CD4-positive, CD25-positive, alpha-beta regulatory T cell (primary cell): ENCODE data around the gene VAV3. TPM values are rescaled to one million over a fixed set of nuclear protein-coding genes. Genes with fewer than 3 reads are reported as not detected.

Experiments
- ATAC-seq, 2 donors: fragments of 150-1000 bp; cut with Tn5 transposase; one replicate each; pipeline ENCODE4 v1.10.0; 2021; ENCODE audit warnings: low read depth in 2 of 2, moderate number of reproducible peaks in 2 of 2, moderate library complexity in 1 of 2
- DNase-seq, 3 donors: peaks; one replicate each; pipeline versions ENCODE4 v3.0.0 to v3.0.0-alpha.2; 2012 to 2022; ENCODE audit warnings: mixed read lengths in 1 of 3
- H3K27ac ChIP-seq: one replicate; pipeline ENCODE4 v1.7.0; 2013; ENCODE audit warnings: mild to moderate bottlenecking, low read length; ENCODE audit not compliant: insufficient read depth, poor library complexity, severe bottlenecking
- H3K27me3 ChIP-seq: one replicate; pipeline ENCODE4 v1.7.0; 2013; ENCODE audit warnings: low read length; ENCODE audit not compliant: control insufficient read depth, insufficient read depth
- H3K36me3 ChIP-seq: one replicate; pipeline ENCODE4 v1.7.0; 2013; ENCODE audit warnings: mild to moderate bottlenecking, low read length, moderate library complexity; ENCODE audit not compliant: control insufficient read depth, insufficient read depth
- H3K4me1 ChIP-seq: 2 replicates; pipeline ENCODE4 v1.7.0; 2013; ENCODE audit warnings: mild to moderate bottlenecking, low read length; ENCODE audit not compliant: insufficient read depth, control insufficient read depth, poor library complexity, severe bottlenecking
- H3K4me3 ChIP-seq: one replicate; pipeline ENCODE4 v1.7.0; 2013; ENCODE audit warnings: low read depth, mild to moderate bottlenecking, low read length, moderate library complexity
- H3K9me3 ChIP-seq, 2 experiments: 1 replicate in 1 of 2; 2 replicates in 1 of 2; pipeline ENCODE4 v1.7.0; 2013; ENCODE audit warnings: low read length in 2 of 2, mild to moderate bottlenecking in 1 of 2, moderate library complexity in 1 of 2; ENCODE audit not compliant: control insufficient read depth in 2 of 2
- H3K27ac Mint-ChIP-seq, 3 donors: one replicate each; pipeline ENCODE4 v1.8.0; 2020 to 2022; ENCODE audit warnings: mild to moderate bottlenecking in 3 of 3, mixed read lengths in 3 of 3, moderate library complexity in 2 of 3
- H3K27me3 Mint-ChIP-seq: one replicate; pipeline ENCODE4 v1.8.0; 2022; ENCODE audit warnings: mild to moderate bottlenecking, mixed read lengths
- H3K36me3 Mint-ChIP-seq: one replicate; pipeline ENCODE4 v1.8.0; 2020; ENCODE audit warnings: mixed read lengths
- H3K4me1 Mint-ChIP-seq, 4 donors: one replicate each; pipeline ENCODE4 v1.8.0; 2020 to 2022; ENCODE audit warnings: mixed read lengths in 4 of 4, mild to moderate bottlenecking in 1 of 4
- H3K4me3 Mint-ChIP-seq, 4 donors: one replicate each; pipeline ENCODE4 v1.8.0; 2020 to 2022; ENCODE audit warnings: mild to moderate bottlenecking in 4 of 4, mixed read lengths in 4 of 4, moderate library complexity in 3 of 4
- H3K9me3 Mint-ChIP-seq, 7 donors: one replicate each; pipeline ENCODE4 v1.8.0; 2020 to 2022; ENCODE audit warnings: mixed read lengths in 7 of 7, mild to moderate bottlenecking in 3 of 7, moderate library complexity in 2 of 7
- polyA plus RNA-seq, 4 donors: library from polyadenylated mRNA; unstranded; fragments of 300-500 nt; fragmentation: Illumina TruSeq; gene quantifications; one replicate each; pipeline ENCODE4 v1.2.3, GENCODE V29; 2021
- total RNA-seq: library from RNA; stranded (reverse); gene quantifications from one replicate; pipeline ENCODE4 v1.2.3, GENCODE V29; 2022

VAV3 gene
- total and polyA plus RNA-seq, 5 donors from 2014 or later: 6.2 to 21.5 (median 11.1) TPM

GRCh38 chr1:107941123-107941522 lies 23.9 kb downstream of the VAV3 start:
- peak overlapping the region in 1 of 4 donors; percentile 84 for H3K4me3 Mint-ChIP-seq
- ATAC-seq (no peak), DNase-seq (no peak)
- Histone ChIP-seq H3K9me3 (no peaks in the 10 kb centered on the region), H3K4me3 (peak overlapping the region; percentile 27), H3K27me3 (no peaks in the 10 kb centered on the region), H3K4me1 (peaks cover 26% of the 10 kb centered on the region), H3K27ac (peak overlapping the region; percentile 65), H3K36me3 (no peaks in the 10 kb centered on the region)
- H3K9me3 Mint-ChIP-seq: no peaks in the 10 kb centered on the region
- H3K4me1 Mint-ChIP-seq: peaks cover 24 to 76% (median 61%) of the 10 kb centered on the region in 4 donors
- peak overlapping the region; percentile 7 to 48 (median 29) for H3K27ac Mint-ChIP-seq
- H3K36me3 Mint-ChIP-seq: peaks cover 3% of the 10 kb centered on the region
- H3K27me3 Mint-ChIP-seq: no peaks in the 10 kb centered on the region

GRCh38 chr1:107940701-107941100 lies 24.3 kb downstream of the VAV3 start:
- Histone ChIP-seq H3K4me3 (peak overlapping the region; percentile 27), H3K27me3 (no peaks in the 10 kb centered on the region), H3K4me1 (peaks cover 28% of the 10 kb centered on the region), H3K9me3 (no peaks in the 10 kb centered on the region), H3K36me3 (no peaks in the 10 kb centered on the region), H3K27ac (peak overlapping the region; percentile 65)
- Mint-ChIP-seq H3K4me3 (peak overlapping the region in 3 of 4 donors; percentile 24 to 69 (median 27)), H3K4me1 (peaks cover 26 to 79% (median 64%) of the 10 kb centered on the region in 4 donors), H3K9me3 (no peaks in the 10 kb centered on the region), H3K27me3 (no peaks in the 10 kb centered on the region), H3K36me3 (peaks cover 3% of the 10 kb centered on the region), H3K27ac (peak overlapping the region; percentile 7 to 48 (median 29))
- ATAC-seq: no peak
- no peak for DNase-seq

- Mint-ChIP-seq H3K27me3 (no peaks in the 10 kb centered on the region), H3K4me3 (peak overlapping the region in 3 of 4 donors; percentile 29 to 69 (median 61)), H3K36me3 (peaks cover 3% of the 10 kb centered on the region), H3K4me1 (peaks cover 32 to 85% (median 70%) of the 10 kb centered on the region in 4 donors), H3K9me3 (no peaks in the 10 kb centered on the region), H3K27ac (peak overlapping the region; percentile 7 to 29 (median 26))
- H3K4me1 ChIP-seq: peaks cover 34% of the 10 kb centered on the region
- no peaks in the 10 kb centered on the region for H3K36me3 ChIP-seq
- DNase-seq (no peak), ATAC-seq (peak in 1 of 2 donors; percentile 19)
- peak overlapping the region; percentile 4 for H3K4me3 ChIP-seq
- no peaks in the 10 kb centered on the region for H3K27me3 ChIP-seq
- peak overlapping the region; percentile 17 for H3K27ac ChIP-seq
- H3K9me3 ChIP-seq: no peaks in the 10 kb centered on the region
These were observed 24.9 kb downstream of the VAV3 start for GRCh38 chr1:107940017-107940577.

GRCh38 chr1:107939256-107939655 lies 25.7 kb downstream of the VAV3 start:
- peak overlapping the region; percentile 17 for H3K27ac ChIP-seq
- peak overlapping the region in 2 of 3 donors; percentile 26 to 29 for H3K27ac Mint-ChIP-seq

GRCh38 chr1:107936498-107937481 lies 28.2 kb downstream of the VAV3 start:
- H3K4me1 ChIP-seq: peaks cover 60% of the 10 kb centered on the region
- Mint-ChIP-seq H3K4me1 (peaks cover 26 to 89% (median 74%) of the 10 kb centered on the region in 4 donors), H3K4me3 (peak overlapping the region; percentile 11 to 71 (median 63)), H3K27me3 (no peaks in the 10 kb centered on the region), H3K36me3 (no peaks in the 10 kb centered on the region), H3K9me3 (no peaks in the 10 kb centered on the region), H3K27ac (peak overlapping the region; percentile 47 to 91 (median 70))
- DNase-seq: peak in 2 of 3 donors; percentile 32 to 59
- H3K9me3 ChIP-seq: no peaks in the 10 kb centered on the region
- ATAC-seq: peak; percentile 55 to 71
- H3K4me3 ChIP-seq: peak overlapping the region; percentile 16
- peak overlapping the region; percentile 51 for H3K27ac ChIP-seq
- H3K27me3 ChIP-seq: no peaks in the 10 kb centered on the region
- H3K36me3 ChIP-seq: no peaks in the 10 kb centered on the region

More at GRCh38 chr1:107939256-107939655, 25.7 kb downstream of the VAV3 start:
- Histone ChIP-seq H3K36me3 (no peaks in the 10 kb centered on the region), H3K4me3 (no peak overlapping the region), H3K27me3 (no peaks in the 10 kb centered on the region), H3K9me3 (no peaks in the 10 kb centered on the region), H3K4me1 (peaks cover 41% of the 10 kb centered on the region)
- no peaks in the 10 kb centered on the region for H3K9me3 Mint-ChIP-seq
- no peak for ATAC-seq
- peaks cover 36 to 92% (median 78%) of the 10 kb centered on the region in 4 donors for H3K4me1 Mint-ChIP-seq
- H3K4me3 Mint-ChIP-seq: peak overlapping the region in 1 of 4 donors; percentile 69
- DNase-seq: no peak
- H3K36me3 Mint-ChIP-seq: peaks cover 3% of the 10 kb centered on the region
- no peaks in the 10 kb centered on the region for H3K27me3 Mint-ChIP-seq

- DNase-seq (peak in 2 of 3 donors; percentile 20 to 74), ATAC-seq (peak; percentile 50 to 58)
- H3K9me3 ChIP-seq: no peaks in the 10 kb centered on the region
- H3K9me3 Mint-ChIP-seq: no peaks in the 10 kb centered on the region
- H3K27ac ChIP-seq: peak overlapping the region; percentile 51
- H3K27ac Mint-ChIP-seq: peak overlapping the region; percentile 17 to 72 (median 27)
- H3K36me3 ChIP-seq: no peaks in the 10 kb centered on the region
- no peaks in the 10 kb centered on the region for H3K36me3 Mint-ChIP-seq
- peak overlapping the region; percentile 88 for H3K4me3 ChIP-seq
- H3K4me1 Mint-ChIP-seq: peaks cover 25 to 77% (median 62%) of the 10 kb centered on the region in 4 donors
- no peaks in the 10 kb centered on the region for H3K27me3 ChIP-seq
- no peaks in the 10 kb centered on the region for H3K27me3 Mint-ChIP-seq
- peak overlapping the region in 3 of 4 donors; percentile 64 to 82 (median 73) for H3K4me3 Mint-ChIP-seq
- H3K4me1 ChIP-seq: peaks cover 53% of the 10 kb centered on the region
These were observed 29.4 kb downstream of the VAV3 start for GRCh38 chr1:107935396-107936064.

GRCh38 chr1:107934578-107934977 lies 30.4 kb downstream of the VAV3 start:
- Histone ChIP-seq H3K27me3 (no peaks in the 10 kb centered on the region), H3K4me1 (peaks cover 47% of the 10 kb centered on the region), H3K4me3 (peak overlapping the region; percentile 88), H3K9me3 (no peaks in the 10 kb centered on the region), H3K36me3 (no peaks in the 10 kb centered on the region), H3K27ac (peak overlapping the region; percentile 60)
- Mint-ChIP-seq H3K27ac (peak overlapping the region; percentile 9 to 72 (median 63)), H3K9me3 (no peaks in the 10 kb centered on the region), H3K27me3 (no peaks in the 10 kb centered on the region), H3K4me1 (peaks cover 27 to 73% (median 58%) of the 10 kb centered on the region in 4 donors), H3K36me3 (no peaks in the 10 kb centered on the region), H3K4me3 (peak overlapping the region; percentile 64 to 82 (median 76))
- ATAC-seq (peak in 1 of 2 donors; percentile 11), DNase-seq (no peak)
